Gastroesophageal sphincter (tissue), 3 donors: ENCODE data around the gene IMMP2L.

Experiments
- CTCF ChIP-seq, 4 experiments: fragments of 200-600 bp in 2 of 4; fragments of 450-650 bp in 2 of 4; sonication (generic) in 1 of 4; IDR thresholded peaks; one replicate each; pipeline ENCODE4 v1.5.1; 2017 to 2019; ENCODE audit warnings: antibody characterized with exemption in 4 of 4, mild to moderate bottlenecking in 2 of 4, moderate library complexity in 2 of 4
- EP300 ChIP-seq: sonication (generic); formaldehyde crosslinking; IDR thresholded peaks from one replicate; pipeline ENCODE4 v1.6.1; 2017; ENCODE audit warnings: antibody characterized with exemption, mild to moderate bottlenecking
- POLR2A ChIP-seq, 2 donors: fragments of 450-650 bp; IDR thresholded peaks; one replicate each; pipeline ENCODE4 v1.6.1; 2017; ENCODE audit warnings: antibody characterized with exemption in 2 of 2, mild to moderate bottlenecking in 2 of 2, moderate library complexity in 1 of 2
- POLR2AphosphoS5 ChIP-seq: sonication (generic); formaldehyde crosslinking; IDR thresholded peaks from one replicate; pipeline ENCODE4 v1.6.1; 2017; ENCODE audit warnings: antibody characterized with exemption

- TF ChIP-seq CTCF (IDR thresholded peaks at IDR 0.05) = no peak
- no peak for TF ChIP-seq EP300
- TF ChIP-seq POLR2A (IDR thresholded peaks at IDR 0.05) = no peak
- no peak for TF ChIP-seq POLR2AphosphoS5
Observed at GRCh38 chr7:111508387-111508786, 53.9 kb downstream of the IMMP2L start.
